ENCODE data around the gene GP2. TPM values are rescaled to one million over a fixed set of nuclear protein-coding genes. Genes with fewer than 3 reads are reported as not detected.

Gene GP2
- total and polyA plus RNA-seq, 2 experiments from 2014 or later, result 17.2 to 24.8 TPM

DNA sequence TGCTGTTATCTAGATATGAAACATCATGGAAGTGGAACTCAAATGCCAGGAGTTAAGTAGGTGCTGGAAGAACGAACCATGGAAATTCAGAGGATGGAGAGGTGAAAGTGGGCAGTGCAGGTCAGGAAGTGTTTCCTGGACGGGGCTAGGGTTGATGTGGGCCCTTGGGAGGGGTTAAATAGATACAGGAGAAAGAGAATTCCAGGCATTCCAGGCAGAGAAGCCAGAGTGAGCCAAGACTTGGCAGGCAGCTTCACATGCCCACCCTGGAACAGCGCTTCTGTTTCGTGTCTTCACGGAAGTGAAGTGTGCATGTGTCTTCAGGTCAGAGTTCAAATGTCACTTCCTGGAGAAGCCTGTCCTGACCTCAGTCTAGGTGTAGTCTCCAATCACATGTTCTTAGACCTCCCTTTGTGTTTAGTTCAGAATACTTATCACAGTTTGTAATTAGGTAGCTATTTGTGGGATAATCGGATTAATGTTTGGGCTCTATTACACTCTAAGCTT, 41.3 kb downstream of the GP2 start:
- H2AFZ ChIP-seq, result no peak overlapping the region
- no peak for DNase-seq (ENCODE audit: low spot score)
- no peaks in the 10 kb centered on the region for H3K4me1 ChIP-seq (ENCODE audit: insufficient read depth)
- no peaks in the 10 kb centered on the region for H3K9me3 ChIP-seq (ENCODE audit: low read depth)
- no peaks in the 10 kb centered on the region for H3K79me2 ChIP-seq
- TF ChIP-seq EZH2 (IDR thresholded peaks at IDR 0.05; ENCODE audit: borderline replicate concordance) (no peak), CTCF (IDR thresholded peaks at IDR 0.05; ENCODE audit: poor library complexity) (no peak), EZH2phosphoT487 (IDR thresholded peaks at IDR 0.05; ENCODE audit: low read depth, severe bottlenecking, unreplicated experiment) (no peak)
- H3K27ac ChIP-seq, result no peak overlapping the region
- no peaks in the 10 kb centered on the region for H4K20me1 ChIP-seq (ENCODE audit: insufficient read depth, poor library complexity, severe bottlenecking)
- H3K4me3 ChIP-seq, result no peak overlapping the region
- H3K36me3 ChIP-seq (replicated peaks; ENCODE audit: insufficient read depth, low read depth), result no peaks in the 10 kb centered on the region
- WGBS (ENCODE audit: low lambda C conversion rate, missing lambda C conversion rate), result 65% methylated on average over 6 of the region's 6 CpGs
- no peak overlapping the region for H3K4me2 ChIP-seq
- peaks cover under 1% of the 10 kb centered on the region for H3K27me3 ChIP-seq
- H3K9me2 ChIP-seq (replicated peaks; ENCODE audit: insufficient read depth), result no peaks in the 10 kb centered on the region

- Histone ChIP-seq H3K4me2 (no peak overlapping the region), H3K4me3 (no peak overlapping the region), H4K20me1 (ENCODE audit: insufficient read depth, poor library complexity, severe bottlenecking) (no peaks in the 10 kb centered on the region), H3K4me1 (ENCODE audit: insufficient read depth) (no peaks in the 10 kb centered on the region), H3K36me3 (replicated peaks; ENCODE audit: insufficient read depth, low read depth) (no peaks in the 10 kb centered on the region), H3K9me3 (ENCODE audit: low read depth) (no peaks in the 10 kb centered on the region), H3K79me2 (no peaks in the 10 kb centered on the region), H3K27me3 (no peaks in the 10 kb centered on the region), H2AFZ (no peak overlapping the region), H3K27ac (no peak overlapping the region), H3K9me2 (replicated peaks; ENCODE audit: insufficient read depth) (no peaks in the 10 kb centered on the region)
- TF ChIP-seq EZH2phosphoT487 (IDR thresholded peaks at IDR 0.05; ENCODE audit: low read depth, severe bottlenecking, unreplicated experiment), result no peak
- no peak for TF ChIP-seq EZH2 (IDR thresholded peaks at IDR 0.05; ENCODE audit: borderline replicate concordance)
- no peak for TF ChIP-seq CTCF (IDR thresholded peaks at IDR 0.05; ENCODE audit: poor library complexity)
- WGBS (ENCODE audit: low lambda C conversion rate, missing lambda C conversion rate), result 80% methylated on average over 3 of the region's 3 CpGs
- no peak for DNase-seq (ENCODE audit: low spot score)
These were observed 47.1 kb downstream of the GP2 start for GRCh38 chr16:20280259-20280658.

DNA sequence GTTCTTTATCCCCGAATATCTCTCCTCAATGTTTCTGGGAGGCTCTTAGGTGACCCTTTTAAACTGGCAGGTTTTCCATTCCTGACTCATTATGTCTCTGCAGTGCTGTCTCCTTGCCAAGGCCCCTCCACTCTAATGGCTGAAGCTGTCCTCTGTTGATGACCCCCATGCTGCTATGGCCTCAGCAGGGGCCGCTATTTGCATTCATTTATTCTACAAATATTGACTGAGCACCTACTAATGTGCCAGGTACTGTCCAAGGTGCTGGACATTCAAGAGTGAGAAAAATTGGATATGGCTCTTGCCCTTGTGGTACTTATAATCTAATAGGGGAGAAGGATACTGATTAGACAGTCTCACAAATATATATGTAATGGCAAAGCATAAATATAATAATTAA, 55.4 kb downstream of the GP2 start:
- no peaks in the 10 kb centered on the region for H3K4me1 ChIP-seq (ENCODE audit: insufficient read depth)
- no peak overlapping the region for H3K27ac ChIP-seq
- peaks cover 3% of the 10 kb centered on the region for H3K27me3 ChIP-seq
- no peaks in the 10 kb centered on the region for H3K79me2 ChIP-seq
- WGBS (ENCODE audit: low lambda C conversion rate, missing lambda C conversion rate), result 74% methylated on average over 2 of the region's 2 CpGs
- H3K9me2 ChIP-seq (replicated peaks; ENCODE audit: insufficient read depth), result no peaks in the 10 kb centered on the region
- no peak for DNase-seq (ENCODE audit: low spot score)
- no peaks in the 10 kb centered on the region for H4K20me1 ChIP-seq (ENCODE audit: insufficient read depth, poor library complexity, severe bottlenecking)
- H3K4me3 ChIP-seq, result no peak overlapping the region
- no peaks in the 10 kb centered on the region for H3K9me3 ChIP-seq (ENCODE audit: low read depth)
- no peaks in the 10 kb centered on the region for H3K36me3 ChIP-seq (replicated peaks; ENCODE audit: insufficient read depth, low read depth)
- no peak overlapping the region for H2AFZ ChIP-seq
- no peak for TF ChIP-seq CTCF (IDR thresholded peaks at IDR 0.05; ENCODE audit: poor library complexity)
- no peak overlapping the region for H3K4me2 ChIP-seq

DNA sequence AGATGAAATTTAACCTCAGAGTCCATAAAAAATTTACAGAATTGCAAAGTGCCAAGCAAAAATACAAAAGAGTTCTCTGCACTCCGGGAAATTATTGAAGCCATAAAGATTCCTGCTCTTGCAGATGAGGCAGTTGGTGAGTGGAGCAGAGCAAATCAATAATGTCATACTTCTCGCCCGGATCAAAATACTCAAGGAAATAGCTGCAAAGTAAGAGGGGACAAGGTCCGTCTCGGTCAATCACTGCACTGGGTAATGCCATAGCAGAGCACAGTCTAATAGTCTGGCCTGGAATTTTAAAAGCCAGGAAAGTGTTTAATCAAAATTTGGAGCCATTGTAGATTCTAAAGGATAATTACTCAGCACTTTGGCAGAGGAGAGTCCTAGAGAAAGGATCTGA, 58.9 kb downstream of the GP2 start:
- no peaks in the 10 kb centered on the region for H4K20me1 ChIP-seq (ENCODE audit: insufficient read depth, poor library complexity, severe bottlenecking)
- no peaks in the 10 kb centered on the region for H3K36me3 ChIP-seq (replicated peaks; ENCODE audit: insufficient read depth, low read depth)
- H3K79me2 ChIP-seq, result no peaks in the 10 kb centered on the region
- no peak for DNase-seq (ENCODE audit: low spot score)
- no peak overlapping the region for H3K4me2 ChIP-seq
- no peaks in the 10 kb centered on the region for H3K9me3 ChIP-seq (ENCODE audit: low read depth)
- TF ChIP-seq EZH2phosphoT487 (IDR thresholded peaks at IDR 0.05; ENCODE audit: low read depth, severe bottlenecking, unreplicated experiment), result no peak
- no peak for TF ChIP-seq CTCF (IDR thresholded peaks at IDR 0.05; ENCODE audit: poor library complexity)
- no peak for TF ChIP-seq EZH2 (IDR thresholded peaks at IDR 0.05; ENCODE audit: borderline replicate concordance)
- no peaks in the 10 kb centered on the region for H3K9me2 ChIP-seq (replicated peaks; ENCODE audit: insufficient read depth)
- no peak overlapping the region for H3K27ac ChIP-seq
- H2AFZ ChIP-seq, result no peak overlapping the region
- H3K4me1 ChIP-seq (ENCODE audit: insufficient read depth), result no peaks in the 10 kb centered on the region
- 84% methylated on average over 5 of the region's 5 CpGs for WGBS (ENCODE audit: low lambda C conversion rate, missing lambda C conversion rate)
- peaks cover 7% of the 10 kb centered on the region for H3K27me3 ChIP-seq
- no peak overlapping the region for H3K4me3 ChIP-seq

Data from hepatocyte (in vitro differentiated cells).